ENCODE data around the gene OXNAD1. TPM values are rescaled to one million over a fixed set of nuclear protein-coding genes. Genes with fewer than 3 reads are reported as not detected.
A peak's percentile ranks its signal among the peaks of the same experiment; 100 is the strongest.

OXNAD1 gene
- total and polyA plus RNA-seq, 2 donors, result 6.1 to 31.6 TPM

- H3K4me1 ChIP-seq (ENCODE audit: insufficient read depth), result no peaks in the 10 kb centered on the region
- 50% methylated on average over 3 of the region's 3 CpGs for WGBS
- DNase-seq (ENCODE audit: extremely low spot score), result no peak
- no peak overlapping the region for H3K27ac ChIP-seq (ENCODE audit: low read depth)
- H3K36me3 ChIP-seq (ENCODE audit: insufficient read depth), result no peaks in the 10 kb centered on the region
- H3K4me3 ChIP-seq (ENCODE audit: low read depth, low read length), result no peak overlapping the region
Observed at GRCh38 chr3:16239086-16239770, 25.8 kb upstream of the OXNAD1 start.

GRCh38 chr3:16239780-16240179 lies 25.2 kb upstream of the OXNAD1 start:
- H3K27ac ChIP-seq (ENCODE audit: low read depth), result no peak overlapping the region
- DNase-seq (ENCODE audit: extremely low spot score), result no peak
- no peak overlapping the region for H3K4me3 ChIP-seq (ENCODE audit: low read depth, low read length)
- WGBS, result 40% methylated on average over 4 of the region's 4 CpGs
- no peaks in the 10 kb centered on the region for H3K36me3 ChIP-seq (ENCODE audit: insufficient read depth)
- H3K4me1 ChIP-seq (ENCODE audit: insufficient read depth), result no peaks in the 10 kb centered on the region

GRCh38 chr3:16240229-16241023 lies 24.6 kb upstream of the OXNAD1 start:
- 70% methylated on average over 6 of the region's 6 CpGs for WGBS
- no peak overlapping the region for H3K4me3 ChIP-seq (ENCODE audit: low read depth, low read length)
- H3K27ac ChIP-seq (ENCODE audit: low read depth), result no peak overlapping the region
- no peaks in the 10 kb centered on the region for H3K36me3 ChIP-seq (ENCODE audit: insufficient read depth)
- no peaks in the 10 kb centered on the region for H3K4me1 ChIP-seq (ENCODE audit: insufficient read depth)
- no peak for DNase-seq (ENCODE audit: extremely low spot score)

GRCh38 chr3:16241225-16241624 lies 23.8 kb upstream of the OXNAD1 start:
- 98% methylated on average over 5 of the region's 5 CpGs for WGBS
- H3K27ac ChIP-seq (ENCODE audit: low read depth), result no peak overlapping the region

GRCh38 chr3:16242177-16242576 lies 22.8 kb upstream of the OXNAD1 start:
- no peaks in the 10 kb centered on the region for H3K4me1 ChIP-seq (ENCODE audit: insufficient read depth)
- H3K27ac ChIP-seq (ENCODE audit: low read depth), result no peak overlapping the region
- no peak overlapping the region for H3K4me3 ChIP-seq (ENCODE audit: low read depth, low read length)
- 95% methylated on average over 5 of the region's 5 CpGs for WGBS
- DNase-seq (ENCODE audit: extremely low spot score), result no peak
- no peaks in the 10 kb centered on the region for H3K36me3 ChIP-seq (ENCODE audit: insufficient read depth)

More at GRCh38 chr3:16241225-16241624, 23.8 kb upstream of the OXNAD1 start:
- no peak for DNase-seq (ENCODE audit: extremely low spot score)
- no peaks in the 10 kb centered on the region for H3K36me3 ChIP-seq (ENCODE audit: insufficient read depth)
- H3K4me3 ChIP-seq (ENCODE audit: low read depth, low read length), result no peak overlapping the region
- H3K4me1 ChIP-seq (ENCODE audit: insufficient read depth), result no peaks in the 10 kb centered on the region

- no peaks in the 10 kb centered on the region for H3K4me1 ChIP-seq (ENCODE audit: insufficient read depth)
- no peak overlapping the region for H3K27ac ChIP-seq (ENCODE audit: low read depth)
- DNase-seq (ENCODE audit: extremely low spot score), result no peak
- WGBS, result 51% methylated on average over 9 of the region's 9 CpGs
- H3K4me3 ChIP-seq (ENCODE audit: low read depth, low read length), result no peak overlapping the region
- H3K36me3 ChIP-seq (ENCODE audit: insufficient read depth), result no peaks in the 10 kb centered on the region
Observed at GRCh38 chr3:16243706-16244490, 21.1 kb upstream of the OXNAD1 start.

GRCh38 chr3:16245609-16246008 lies 19.4 kb upstream of the OXNAD1 start:
- H3K36me3 ChIP-seq (ENCODE audit: insufficient read depth), result no peaks in the 10 kb centered on the region
- H3K4me3 ChIP-seq (ENCODE audit: low read depth, low read length), result no peak overlapping the region
- 97% methylated on average over 3 of the region's 3 CpGs for WGBS
- no peak overlapping the region for H3K27ac ChIP-seq (ENCODE audit: low read depth)
- no peaks in the 10 kb centered on the region for H3K4me1 ChIP-seq (ENCODE audit: insufficient read depth)
- DNase-seq (ENCODE audit: extremely low spot score), result no peak

GRCh38 chr3:16247282-16248061 lies 17.5 kb upstream of the OXNAD1 start:
- WGBS, result 28% methylated on average over 17 of the region's 17 CpGs
- Histone ChIP-seq H3K27ac (ENCODE audit: low read depth) (no peak overlapping the region), H3K4me3 (ENCODE audit: low read depth, low read length) (no peak overlapping the region), H3K4me1 (ENCODE audit: insufficient read depth) (no peaks in the 10 kb centered on the region), H3K36me3 (ENCODE audit: insufficient read depth) (no peaks in the 10 kb centered on the region)
- DNase-seq (ENCODE audit: extremely low spot score), result peak; percentile 70

- Histone ChIP-seq H3K4me3 (ENCODE audit: low read depth, low read length) (no peak overlapping the region), H3K36me3 (ENCODE audit: insufficient read depth) (no peaks in the 10 kb centered on the region), H3K27ac (ENCODE audit: low read depth) (no peak overlapping the region), H3K4me1 (ENCODE audit: insufficient read depth) (no peaks in the 10 kb centered on the region)
- DNase-seq (ENCODE audit: extremely low spot score), result no peak
- WGBS, result 77% methylated on average over 5 of the region's 5 CpGs
Observed at GRCh38 chr3:16248556-16248955, 16.5 kb upstream of the OXNAD1 start.

GRCh38 chr3:16249336-16249735 lies 15.7 kb upstream of the OXNAD1 start:
- Histone ChIP-seq H3K4me1 (ENCODE audit: insufficient read depth) (no peaks in the 10 kb centered on the region), H3K36me3 (ENCODE audit: insufficient read depth) (no peaks in the 10 kb centered on the region), H3K4me3 (ENCODE audit: low read depth, low read length) (no peak overlapping the region), H3K27ac (ENCODE audit: low read depth) (no peak overlapping the region)
- WGBS, result 25% methylated on average over 3 of the region's 3 CpGs
- no peak for DNase-seq (ENCODE audit: extremely low spot score)

- WGBS, result 46% methylated on average over 3 of the region's 3 CpGs
- H3K4me1 ChIP-seq (ENCODE audit: insufficient read depth), result no peaks in the 10 kb centered on the region
- DNase-seq (ENCODE audit: extremely low spot score), result no peak
- H3K4me3 ChIP-seq (ENCODE audit: low read depth, low read length), result no peak overlapping the region
- H3K27ac ChIP-seq (ENCODE audit: low read depth), result no peak overlapping the region
- no peaks in the 10 kb centered on the region for H3K36me3 ChIP-seq (ENCODE audit: insufficient read depth)
Observed at GRCh38 chr3:16249886-16250285, 15.1 kb upstream of the OXNAD1 start.

- H3K4me3 ChIP-seq (ENCODE audit: low read depth, low read length), result no peak overlapping the region
- H3K27ac ChIP-seq (ENCODE audit: low read depth), result no peak overlapping the region
- no peaks in the 10 kb centered on the region for H3K36me3 ChIP-seq (ENCODE audit: insufficient read depth)
- 69% methylated on average over 9 of the region's 9 CpGs for WGBS
- no peak for DNase-seq (ENCODE audit: extremely low spot score)
- H3K4me1 ChIP-seq (ENCODE audit: insufficient read depth), result no peaks in the 10 kb centered on the region
Observed at GRCh38 chr3:16251316-16252085, 13.5 kb upstream of the OXNAD1 start.
